ENCODE data around the gene ARHGAP6. TPM values are rescaled to one million over a fixed set of nuclear protein-coding genes. Genes with fewer than 3 reads are reported as not detected.
A peak's percentile ranks its signal among the peaks of the same experiment; 100 is the strongest.

Gene ARHGAP6
- total and polyA plus RNA-seq, 9 of the 15 experiments (the other 6 are each of a cell fraction or from before 2014, with no cell fraction given) = 12.5 to 63.6 (median 41.8) TPM

DNA sequence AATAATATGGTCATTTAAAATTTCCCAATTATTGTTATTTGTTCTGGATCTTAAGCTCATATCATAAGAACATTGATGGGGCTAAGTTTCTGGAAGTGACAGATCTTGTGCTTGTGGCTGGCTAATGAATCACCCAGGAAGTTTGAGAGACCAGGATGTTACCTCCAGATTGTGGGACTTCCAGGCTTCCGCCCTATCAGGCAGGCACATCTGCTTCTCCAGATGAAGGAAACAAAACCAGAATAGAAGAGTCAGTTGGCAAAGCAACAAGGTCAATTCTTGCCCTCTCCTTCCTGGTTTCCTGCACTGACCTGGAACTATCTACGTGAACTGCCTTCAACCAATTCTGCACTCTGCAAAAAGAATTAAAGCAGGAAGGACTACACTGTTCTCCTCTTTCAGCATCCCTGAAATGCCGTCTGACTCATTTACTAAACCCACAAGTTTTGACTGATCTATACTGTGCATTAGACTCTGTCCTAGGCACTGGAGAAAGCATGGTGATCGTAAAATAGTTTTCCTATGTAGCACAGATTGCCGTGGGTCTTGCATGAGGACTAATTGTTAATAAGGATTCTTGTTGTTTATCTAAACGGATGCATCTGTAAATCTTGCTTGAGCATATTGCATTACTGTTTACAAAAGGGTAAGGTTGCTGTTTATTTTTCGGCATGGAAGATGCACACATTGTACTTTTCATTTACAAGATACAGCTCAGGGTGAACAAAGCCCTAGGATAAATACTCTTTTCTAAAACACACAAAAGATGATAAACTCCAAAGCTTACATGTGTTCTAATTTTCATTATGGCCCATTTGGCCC lies 297.9 kb downstream of the ARHGAP6 start (continued):
- TF ChIP-seq NR2C2 (CRISPR knock-in tag; IDR thresholded peaks at IDR 0.05) (0 out of 2 replicates have a peak, but pooled peaks have one; percentile 46), NR2C2 (tag; IDR thresholded peaks at IDR 0.05) (peak; percentile 85), MCM7 (IDR thresholded peaks at IDR 0.05) (no peak), RBBP5 (IDR thresholded peaks at IDR 0.05; ENCODE audit: borderline replicate concordance, insufficient read depth, low read length, poor library complexity, severe bottlenecking) (peak; percentile 51), TBL1XR1 (IDR thresholded peaks at IDR 0.05; ENCODE audit: low read length in 2 of 2) (peak; percentile 38 to 93; a peak in 3 of 4 replicates), JUN (IDR thresholded peaks at IDR 0.05; ENCODE audit: borderline replicate concordance, low read depth, low read length) (peak; percentile 78), JUN (CRISPR knock-in tag; IDR thresholded peaks at IDR 0.05; ENCODE audit: borderline replicate concordance) (no peak), DPF2 (IDR thresholded peaks at IDR 0.05) (peak; percentile 94)
- TF ChIP-seq, protein P1, sequence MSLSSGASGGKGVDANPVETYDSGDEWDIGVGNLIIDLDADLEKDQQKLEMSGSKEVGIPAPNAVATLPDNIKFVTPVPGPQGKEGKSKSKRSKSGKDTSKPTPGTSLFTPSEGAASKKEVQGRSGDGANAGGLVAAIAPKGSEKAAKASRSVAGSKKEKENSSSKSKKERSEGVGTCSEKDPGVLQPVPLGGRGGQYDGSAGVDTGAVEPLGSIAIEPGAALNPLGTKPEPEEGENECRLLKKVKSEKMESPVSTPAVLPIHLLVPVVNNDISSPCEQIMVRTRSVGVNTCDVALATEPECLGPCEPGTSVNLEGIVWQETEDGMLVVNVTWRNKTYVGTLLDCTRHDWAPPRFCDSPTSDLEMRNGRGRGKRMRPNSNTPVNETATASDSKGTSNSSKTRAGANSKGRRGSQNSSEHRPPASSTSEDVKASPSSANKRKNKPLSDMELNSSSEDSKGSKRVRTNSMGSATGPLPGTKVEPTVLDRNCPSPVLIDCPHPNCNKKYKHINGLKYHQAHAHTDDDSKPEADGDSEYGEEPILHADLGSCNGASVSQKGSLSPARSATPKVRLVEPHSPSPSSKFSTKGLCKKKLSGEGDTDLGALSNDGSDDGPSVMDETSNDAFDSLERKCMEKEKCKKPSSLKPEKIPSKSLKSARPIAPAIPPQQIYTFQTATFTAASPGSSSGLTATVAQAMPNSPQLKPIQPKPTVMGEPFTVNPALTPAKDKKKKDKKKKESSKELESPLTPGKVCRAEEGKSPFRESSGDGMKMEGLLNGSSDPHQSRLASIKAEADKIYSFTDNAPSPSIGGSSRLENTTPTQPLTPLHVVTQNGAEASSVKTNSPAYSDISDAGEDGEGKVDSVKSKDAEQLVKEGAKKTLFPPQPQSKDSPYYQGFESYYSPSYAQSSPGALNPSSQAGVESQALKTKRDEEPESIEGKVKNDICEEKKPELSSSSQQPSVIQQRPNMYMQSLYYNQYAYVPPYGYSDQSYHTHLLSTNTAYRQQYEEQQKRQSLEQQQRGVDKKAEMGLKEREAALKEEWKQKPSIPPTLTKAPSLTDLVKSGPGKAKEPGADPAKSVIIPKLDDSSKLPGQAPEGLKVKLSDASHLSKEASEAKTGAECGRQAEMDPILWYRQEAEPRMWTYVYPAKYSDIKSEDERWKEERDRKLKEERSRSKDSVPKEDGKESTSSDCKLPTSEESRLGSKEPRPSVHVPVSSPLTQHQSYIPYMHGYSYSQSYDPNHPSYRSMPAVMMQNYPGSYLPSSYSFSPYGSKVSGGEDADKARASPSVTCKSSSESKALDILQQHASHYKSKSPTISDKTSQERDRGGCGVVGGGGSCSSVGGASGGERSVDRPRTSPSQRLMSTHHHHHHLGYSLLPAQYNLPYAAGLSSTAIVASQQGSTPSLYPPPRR (CRISPR knock-in tag; IDR thresholded peaks at IDR 0.05; ENCODE audit: borderline replicate concordance) = no peak
- TF ChIP-seq, protein P2, sequence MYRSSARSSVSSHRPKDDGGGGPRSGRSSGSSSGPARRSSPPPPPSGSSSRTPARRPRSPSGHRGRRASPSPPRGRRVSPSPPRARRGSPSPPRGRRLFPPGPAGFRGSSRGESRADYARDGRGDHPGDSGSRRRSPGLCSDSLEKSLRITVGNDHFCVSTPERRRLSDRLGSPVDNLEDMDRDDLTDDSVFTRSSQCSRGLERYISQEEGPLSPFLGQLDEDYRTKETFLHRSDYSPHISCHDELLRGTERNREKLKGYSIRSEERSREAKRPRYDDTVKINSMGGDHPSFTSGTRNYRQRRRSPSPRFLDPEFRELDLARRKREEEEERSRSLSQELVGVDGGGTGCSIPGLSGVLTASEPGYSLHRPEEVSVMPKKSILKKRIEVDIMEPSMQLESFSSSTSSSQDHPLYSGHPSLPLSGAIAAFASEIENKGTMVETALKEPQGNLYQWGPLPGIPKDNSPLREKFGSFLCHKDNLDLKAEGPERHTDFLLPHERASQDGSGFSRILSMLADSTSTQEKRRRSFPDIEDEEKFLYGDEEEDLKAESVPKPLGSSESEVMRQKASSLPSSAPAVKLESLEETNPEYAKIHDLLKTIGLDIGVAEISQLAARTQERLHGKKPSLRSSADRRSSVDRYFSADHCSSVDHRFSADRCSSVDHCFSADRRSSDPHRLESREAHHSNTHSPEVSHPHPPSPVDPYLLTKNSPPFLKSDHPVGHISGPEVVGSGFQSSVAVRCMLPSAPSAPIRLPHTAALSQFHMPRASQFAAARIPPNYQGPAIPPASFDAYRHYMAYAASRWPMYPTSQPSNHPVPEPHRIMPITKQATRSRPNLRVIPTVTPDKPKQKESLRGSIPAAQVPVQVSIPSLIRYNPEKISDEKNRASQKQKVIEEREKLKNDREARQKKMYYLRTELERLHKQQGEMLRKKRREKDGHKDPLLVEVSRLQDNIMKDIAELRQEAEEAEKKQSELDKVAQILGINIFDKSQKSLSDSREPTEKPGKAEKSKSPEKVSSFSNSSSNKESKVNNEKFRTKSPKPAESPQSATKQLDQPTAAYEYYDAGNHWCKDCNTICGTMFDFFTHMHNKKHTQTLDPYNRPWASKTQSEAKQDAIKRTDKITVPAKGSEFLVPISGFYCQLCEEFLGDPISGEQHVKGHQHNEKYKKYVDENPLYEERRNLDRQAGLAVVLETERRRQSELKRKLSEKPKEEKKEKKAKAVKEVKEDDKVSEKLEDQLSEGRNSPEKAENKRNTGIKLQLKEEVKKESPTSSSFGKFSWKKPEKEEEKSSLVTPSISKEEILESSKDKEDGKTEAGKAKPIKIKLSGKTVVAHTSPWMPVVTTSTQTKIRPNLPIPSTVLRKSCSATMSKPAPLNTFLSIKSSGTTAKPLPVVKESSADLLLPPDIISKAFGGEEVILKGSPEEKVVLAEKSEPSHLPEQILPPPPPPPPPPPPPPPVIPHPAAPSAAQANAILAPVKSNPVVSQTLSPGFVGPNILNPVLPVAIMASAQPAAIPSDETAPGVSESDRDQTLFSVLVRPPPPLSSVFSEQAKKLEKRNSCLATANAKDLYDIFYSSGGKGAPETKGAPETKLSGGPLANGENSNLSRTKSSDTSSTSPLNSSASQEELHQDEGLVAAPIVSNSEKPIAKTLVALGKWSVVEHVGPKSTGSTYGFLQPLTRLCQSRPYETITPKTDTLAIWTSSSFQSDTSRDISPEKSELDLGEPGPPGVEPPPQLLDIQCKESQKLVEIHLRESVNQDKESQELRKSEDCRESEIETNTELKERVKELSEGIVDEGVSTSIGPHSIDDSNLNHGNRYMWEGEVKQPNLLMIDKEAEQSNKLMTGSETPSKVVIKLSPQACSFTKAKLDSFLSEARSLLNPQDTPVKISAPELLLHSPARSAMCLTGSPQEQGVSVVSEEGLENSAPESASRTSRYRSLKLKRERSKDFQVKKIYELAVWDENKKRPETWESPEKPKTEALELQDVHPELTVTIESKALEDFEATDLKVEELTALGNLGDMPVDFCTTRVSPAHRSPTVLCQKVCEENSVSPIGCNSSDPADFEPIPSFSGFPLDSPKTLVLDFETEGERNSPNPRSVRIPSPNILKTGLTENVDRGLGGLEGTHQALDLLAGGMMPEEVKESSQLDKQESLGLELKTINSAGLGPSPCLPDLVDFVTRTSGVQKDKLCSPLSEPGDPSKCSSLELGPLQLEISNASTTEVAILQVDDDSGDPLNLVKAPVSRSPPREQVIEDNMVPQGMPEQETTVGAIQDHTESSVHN (IDR thresholded peaks at IDR 0.05; ENCODE audit: borderline replicate concordance in 1 of 2, low read depth in 1 of 2) = 0 out of 4 replicates have a peak, but pooled peaks of 1 of the 2 experiments have one; percentile 20
- TF ChIP-seq, protein P3, sequence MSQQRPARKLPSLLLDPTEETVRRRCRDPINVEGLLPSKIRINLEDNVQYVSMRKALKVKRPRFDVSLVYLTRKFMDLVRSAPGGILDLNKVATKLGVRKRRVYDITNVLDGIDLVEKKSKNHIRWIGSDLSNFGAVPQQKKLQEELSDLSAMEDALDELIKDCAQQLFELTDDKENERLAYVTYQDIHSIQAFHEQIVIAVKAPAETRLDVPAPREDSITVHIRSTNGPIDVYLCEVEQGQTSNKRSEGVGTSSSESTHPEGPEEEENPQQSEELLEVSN (IDR thresholded peaks at IDR 0.05; ENCODE audit: borderline replicate concordance in 1 of 2, extremely low read depth in 1 of 2, insufficient read depth in 1 of 2, insufficient read length in 1 of 2, low read depth in 1 of 2, low read length in 1 of 2, poor library complexity in 1 of 2, severe bottlenecking in 1 of 2) = no peak
